GM19023 (cell line): ENCODE data around the gene ICAM4.
"Not testable (repeated sequence)": the region's sequence is repeated elsewhere in the genome, so short reads cannot be mapped to it uniquely, and the experiment has no call there.

Source experiments
- ATAC-seq: cut with Tn5 transposase; IDR thresholded peaks from one replicate; pipeline ENCODE4 v1.9.1; 2021; ENCODE audit warnings: mild to moderate bottlenecking, moderate library complexity; ENCODE audit not compliant: unreplicated experiment

The ICAM4 gene

GRCh38 chr19:10268071-10268470 is 18.7 kb upstream of the ICAM4 start:
- ATAC-seq = no peak

DNA sequence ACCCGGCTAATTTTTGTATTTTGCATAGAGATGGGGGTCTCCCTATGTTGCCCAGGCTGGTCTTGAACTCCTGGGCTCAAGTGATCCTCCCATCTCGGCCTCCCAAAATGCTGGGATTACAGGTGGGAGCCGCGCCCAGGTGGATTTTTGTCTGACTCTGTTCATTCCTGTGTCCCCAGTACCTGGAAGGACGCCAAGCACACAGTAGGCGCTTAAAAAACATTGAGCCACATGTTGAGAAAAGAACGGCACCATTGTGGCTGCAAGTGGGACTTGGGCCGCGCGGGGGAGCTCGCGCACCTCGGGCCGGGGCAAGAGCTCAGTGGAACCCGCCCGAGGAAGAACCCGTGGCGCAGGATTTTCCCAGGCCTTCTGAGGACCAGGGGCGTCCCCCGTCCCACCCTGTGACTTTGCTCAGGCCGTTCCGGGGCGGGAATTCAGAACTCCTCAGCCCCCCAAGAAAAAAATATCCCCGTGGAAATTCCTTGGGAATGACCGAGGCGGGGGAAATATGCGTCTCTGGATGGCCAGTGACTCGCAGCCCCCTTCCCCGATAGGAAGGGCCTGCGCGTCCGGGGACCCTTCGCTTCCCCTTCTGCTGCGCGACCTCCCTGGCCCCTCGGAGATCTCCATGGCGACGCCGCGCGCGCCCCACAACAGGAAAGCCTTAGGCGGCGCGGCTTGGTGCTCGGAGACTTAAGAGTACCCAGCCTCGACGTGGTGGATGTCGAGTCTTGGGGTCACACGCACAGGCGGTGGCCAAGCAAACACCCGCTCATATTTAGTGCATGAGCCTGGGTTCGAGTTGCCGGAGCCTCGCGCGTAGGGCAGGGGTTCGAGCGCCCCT is 17.2 kb upstream of the ICAM4 start:
- no peak for ATAC-seq

DNA sequence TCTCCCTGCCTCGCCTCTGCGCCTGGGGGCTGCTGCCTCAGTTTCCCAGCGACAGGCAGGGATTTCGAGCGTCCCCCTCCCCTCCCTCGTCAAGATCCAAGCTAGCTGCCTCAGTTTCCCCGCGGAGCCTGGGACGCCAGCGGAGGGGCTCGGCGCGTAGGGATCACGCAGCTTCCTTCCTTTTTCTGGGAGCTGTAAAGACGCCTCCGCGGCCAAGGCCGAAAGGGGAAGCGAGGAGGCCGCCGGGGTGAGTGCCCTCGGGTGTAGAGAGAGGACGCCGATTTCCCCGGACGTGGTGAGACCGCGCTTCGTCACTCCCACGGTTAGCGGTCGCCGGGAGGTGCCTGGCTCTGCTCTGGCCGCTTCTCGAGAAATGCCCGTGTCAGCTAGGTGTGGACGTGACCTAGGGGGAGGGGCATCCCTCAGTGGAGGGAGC is 16.6 kb upstream of the ICAM4 start:
- ATAC-seq = peak; percentile 38

DNA sequence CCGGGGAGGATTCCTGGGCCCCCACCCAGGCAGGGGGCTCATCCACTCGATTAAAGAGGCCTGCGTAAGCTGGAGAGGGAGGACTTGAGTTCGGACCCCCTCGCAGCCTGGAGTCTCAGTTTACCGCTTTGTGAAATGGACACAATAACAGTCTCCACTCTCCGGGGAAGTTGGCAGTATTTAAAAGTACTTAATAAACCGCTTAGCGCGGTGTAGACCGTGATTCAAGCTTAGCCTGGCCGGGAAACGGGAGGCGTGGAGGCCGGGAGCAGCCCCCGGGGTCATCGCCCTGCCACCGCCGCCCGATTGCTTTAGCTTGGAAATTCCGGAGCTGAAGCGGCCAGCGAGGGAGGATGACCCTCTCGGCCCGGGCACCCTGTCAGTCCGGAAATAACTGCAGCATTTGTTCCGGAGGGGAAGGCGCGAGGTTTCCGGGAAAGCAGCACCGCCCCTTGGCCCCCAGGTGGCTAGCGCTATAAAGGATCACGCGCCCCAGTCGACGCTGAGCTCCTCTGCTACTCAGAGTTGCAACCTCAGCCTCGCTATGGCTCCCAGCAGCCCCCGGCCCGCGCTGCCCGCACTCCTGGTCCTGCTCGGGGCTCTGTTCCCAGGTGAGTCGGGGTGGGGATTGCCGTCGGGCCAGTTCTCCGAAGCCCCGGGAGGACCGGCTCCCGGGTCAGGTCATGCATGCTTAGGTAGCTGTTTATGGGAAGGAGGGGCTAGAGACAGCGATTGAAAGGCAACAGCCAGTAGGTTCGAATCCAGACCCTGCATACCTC is 15.9 kb upstream of the ICAM4 start, which contains the start of gene ICAM1:
TSS of gene ICAM1 (plus strand) at position 505 of the 779 bp plus-strand sequence. CDS start at position 545, 40 bp downstream.
- ATAC-seq = peak; percentile 50

GRCh38 chr19:10271543-10272086 is 15.1 kb upstream of the ICAM4 start:
- ATAC-seq = peak; percentile 15

GRCh38 chr19:10274589-10274988 is 12.2 kb upstream of the ICAM4 start:
- no peak for ATAC-seq

GRCh38 chr19:10277795-10278589 is 8.8 kb upstream of the ICAM4 start:
- no peak for ATAC-seq

GRCh38 chr19:10278935-10279334 is 7.8 kb upstream of the ICAM4 start:
- no peak for ATAC-seq

GRCh38 chr19:10279737-10280442 is 6.9 kb upstream of the ICAM4 start:
- no peak for ATAC-seq

- ATAC-seq = not testable (repeated sequence)
Observed at GRCh38 chr19:10282043-10282442, 4.7 kb upstream of the ICAM4 start.

- no peak for ATAC-seq
Observed at GRCh38 chr19:10283301-10284064, 3.3 kb upstream of the ICAM4 start.

GRCh38 chr19:10284065-10284959 is 2.4 kb upstream of the ICAM4 start:
- ATAC-seq = no peak

- ATAC-seq = no peak
Observed at GRCh38 chr19:10284960-10285278, 1.8 kb upstream of the ICAM4 start.

DNA sequence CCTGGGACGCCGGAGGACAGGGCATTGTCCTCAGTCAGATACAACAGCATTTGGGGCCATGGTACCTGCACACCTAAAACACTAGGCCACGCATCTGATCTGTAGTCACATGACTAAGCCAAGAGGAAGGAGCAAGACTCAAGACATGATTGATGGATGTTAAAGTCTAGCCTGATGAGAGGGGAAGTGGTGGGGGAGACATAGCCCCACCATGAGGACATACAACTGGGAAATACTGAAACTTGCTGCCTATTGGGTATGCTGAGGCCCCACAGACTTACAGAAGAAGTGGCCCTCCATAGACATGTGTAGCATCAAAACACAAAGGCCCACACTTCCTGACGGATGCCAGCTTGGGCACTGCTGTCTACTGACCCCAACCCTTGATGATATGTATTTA is 1.4 kb upstream of the ICAM4 start:
- no peak for ATAC-seq

DNA sequence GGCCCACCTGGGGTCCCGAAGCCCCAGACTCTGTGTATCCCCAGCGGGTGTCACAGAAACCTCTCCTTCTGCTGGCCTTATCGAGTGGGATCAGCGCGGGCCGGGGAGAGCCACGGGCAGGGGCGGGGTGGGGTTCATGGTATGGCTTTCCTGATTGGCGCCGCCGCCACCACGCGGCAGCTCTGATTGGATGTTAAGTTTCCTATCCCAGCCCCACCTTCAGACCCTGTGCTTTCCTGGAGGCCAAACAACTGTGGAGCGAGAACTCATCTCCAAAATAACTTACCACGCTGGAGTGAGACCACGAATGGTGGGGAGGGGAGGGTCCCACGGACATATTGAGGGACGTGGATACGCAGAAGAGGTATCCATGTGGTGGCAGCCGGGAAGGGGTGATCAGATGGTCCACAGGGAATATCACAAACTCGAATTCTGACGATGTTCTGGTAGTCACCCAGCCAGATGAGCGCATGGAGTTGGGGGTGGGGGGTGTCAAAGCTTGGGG is 2.0 kb downstream of the ICAM4 start:
- no peak for ATAC-seq

DNA sequence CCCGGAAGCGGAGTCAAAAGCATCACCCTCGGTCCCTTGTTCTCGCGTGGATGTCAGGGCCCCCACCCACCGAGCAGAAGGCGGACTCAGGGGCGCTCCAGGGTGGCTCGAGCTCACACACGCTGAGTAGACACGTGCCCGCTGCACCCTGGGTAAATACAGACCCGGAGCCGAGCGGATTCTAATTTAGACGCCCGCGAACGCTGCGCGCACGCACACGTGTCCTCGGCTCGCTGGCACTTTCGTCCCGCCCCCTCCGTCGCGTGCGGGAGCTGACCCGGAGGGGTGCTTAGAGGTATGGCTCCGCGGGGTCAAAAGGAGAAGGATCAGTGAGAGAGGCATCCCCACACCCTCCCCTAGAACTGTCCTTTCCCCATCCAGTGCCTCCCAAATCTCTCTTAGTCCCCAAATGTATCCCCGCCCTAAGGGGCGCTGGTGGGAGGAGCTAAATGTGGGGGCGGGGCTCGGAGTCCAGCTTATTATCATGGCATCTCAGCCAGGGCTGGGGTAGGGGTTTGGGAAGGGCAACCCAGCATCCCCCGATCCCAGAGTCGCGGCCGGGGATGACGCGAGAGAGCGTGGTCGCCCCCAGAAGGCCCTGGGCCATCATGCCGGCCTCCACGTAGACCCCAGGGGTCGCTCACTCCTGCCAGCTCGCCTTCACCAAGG is 2.5 kb downstream of the ICAM4 start:
- no peak for ATAC-seq

DNA sequence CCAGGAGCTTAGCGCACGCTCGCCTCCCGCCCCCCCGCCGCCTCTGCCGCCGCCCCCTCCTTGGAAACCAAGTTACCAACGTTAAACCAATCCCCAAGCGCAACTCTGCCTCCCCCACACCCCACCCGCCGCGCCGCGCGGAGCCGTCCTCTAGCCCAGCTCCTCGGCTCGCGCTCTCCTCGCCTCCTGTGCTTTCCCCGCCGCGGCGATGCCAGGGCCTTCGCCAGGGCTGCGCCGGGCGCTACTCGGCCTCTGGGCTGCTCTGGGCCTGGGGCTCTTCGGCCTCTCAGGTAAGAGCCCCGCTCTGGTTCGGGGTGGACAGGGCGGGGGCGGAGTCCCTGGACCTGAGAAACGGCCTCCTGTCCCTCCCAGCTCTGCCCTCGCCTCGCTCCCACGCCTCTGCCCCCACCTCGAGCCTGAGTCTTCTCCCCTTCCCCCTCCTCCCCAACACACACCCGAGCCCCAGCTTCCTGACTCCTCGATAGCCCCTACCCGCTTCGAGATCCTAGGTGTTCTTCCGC is 3.1 kb downstream of the ICAM4 start, which contains the start of gene ICAM5:
TSS of gene ICAM5 (plus strand) at position 117 of the 521 bp plus-strand sequence. CDS start at position 209, 92 bp downstream.
- ATAC-seq = no peak
